ENCODE data around the gene GATM.
"Not testable (repeated sequence)": the region's sequence is repeated elsewhere in the genome, so short reads cannot be mapped to it uniquely, and the experiment has no call there.

DNA sequence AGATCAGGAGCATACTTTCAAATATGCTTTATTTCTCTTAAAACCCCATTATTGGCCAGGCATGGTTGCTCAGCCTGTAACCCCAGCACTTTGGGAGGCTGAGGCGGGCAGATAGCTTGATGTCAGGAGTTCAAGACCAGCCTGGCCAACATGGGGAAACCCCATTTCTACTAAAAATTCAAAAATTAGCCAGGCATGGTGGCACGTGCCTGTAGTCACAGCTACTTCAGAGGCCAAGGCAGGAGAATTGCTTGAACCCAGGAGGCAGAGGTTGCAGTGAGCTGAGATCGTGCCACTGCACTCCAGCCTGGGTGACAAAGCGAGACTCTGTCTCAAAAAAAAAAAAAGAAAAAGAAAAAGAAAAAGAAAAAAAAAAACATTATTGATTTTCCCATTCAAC is 8.3 kb downstream of the GATM start:
- TF ChIP-seq, protein P1, sequence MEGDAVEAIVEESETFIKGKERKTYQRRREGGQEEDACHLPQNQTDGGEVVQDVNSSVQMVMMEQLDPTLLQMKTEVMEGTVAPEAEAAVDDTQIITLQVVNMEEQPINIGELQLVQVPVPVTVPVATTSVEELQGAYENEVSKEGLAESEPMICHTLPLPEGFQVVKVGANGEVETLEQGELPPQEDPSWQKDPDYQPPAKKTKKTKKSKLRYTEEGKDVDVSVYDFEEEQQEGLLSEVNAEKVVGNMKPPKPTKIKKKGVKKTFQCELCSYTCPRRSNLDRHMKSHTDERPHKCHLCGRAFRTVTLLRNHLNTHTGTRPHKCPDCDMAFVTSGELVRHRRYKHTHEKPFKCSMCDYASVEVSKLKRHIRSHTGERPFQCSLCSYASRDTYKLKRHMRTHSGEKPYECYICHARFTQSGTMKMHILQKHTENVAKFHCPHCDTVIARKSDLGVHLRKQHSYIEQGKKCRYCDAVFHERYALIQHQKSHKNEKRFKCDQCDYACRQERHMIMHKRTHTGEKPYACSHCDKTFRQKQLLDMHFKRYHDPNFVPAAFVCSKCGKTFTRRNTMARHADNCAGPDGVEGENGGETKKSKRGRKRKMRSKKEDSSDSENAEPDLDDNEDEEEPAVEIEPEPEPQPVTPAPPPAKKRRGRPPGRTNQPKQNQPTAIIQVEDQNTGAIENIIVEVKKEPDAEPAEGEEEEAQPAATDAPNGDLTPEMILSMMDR (conservative IDR thresholded peaks at IDR 0.05; ENCODE audit: low read length) = not testable (repeated sequence)
- not testable (repeated sequence) for TF ChIP-seq EZH2phosphoT487 (IDR thresholded peaks at IDR 0.05; ENCODE audit: borderline replicate concordance)

Measured in Loucy (cell line).